Astrocyte (in vitro differentiated cells and primary cell): ENCODE results near the gene CLN3.

Experiments
- CTCF ChIP-seq: IDR thresholded peaks from 2 replicates; pipeline ENCODE4 v1.5.1; 2011; ENCODE audit warnings: low read depth, mild to moderate bottlenecking, inconsistent platforms, low read length, moderate library complexity; ENCODE audit not compliant: insufficient read depth
- EZH2 ChIP-seq: IDR thresholded peaks from 2 replicates; pipeline ENCODE4 v1.6.1; 2012; ENCODE audit warnings: mild to moderate bottlenecking, low read length, inconsistent platforms; ENCODE audit not compliant: insufficient read depth

- TF ChIP-seq CTCF = no peak
- no peak for TF ChIP-seq EZH2
Measured at GRCh38 chr16:28527985-28528384, 36.1 kb upstream of the CLN3 start.
